ENCODE measurements around the gene GREM1.

The GREM1 gene

GRCh38 chr15:32787949-32788348 is 70.1 kb downstream of the GREM1 start:
- DNase-seq: no peak

GRCh38 chr15:32790352-32790999 is 72.7 kb downstream of the GREM1 start:
- DNase-seq: peak; percentile 66

GRCh38 chr15:32792436-32792835 is 74.6 kb downstream of the GREM1 start:
- no peak for DNase-seq
